ENCODE results near the gene TIMM44. TPM values are rescaled to one million over a fixed set of nuclear protein-coding genes. Genes with fewer than 3 reads are reported as not detected.
"Not testable (repeated sequence)": the region's sequence is repeated elsewhere in the genome, so short reads cannot be mapped to it uniquely, and the experiment has no call there.

Gene TIMM44
- total RNA-seq, 1 experiment from 2014 or later, result 35.7 TPM

DNA sequence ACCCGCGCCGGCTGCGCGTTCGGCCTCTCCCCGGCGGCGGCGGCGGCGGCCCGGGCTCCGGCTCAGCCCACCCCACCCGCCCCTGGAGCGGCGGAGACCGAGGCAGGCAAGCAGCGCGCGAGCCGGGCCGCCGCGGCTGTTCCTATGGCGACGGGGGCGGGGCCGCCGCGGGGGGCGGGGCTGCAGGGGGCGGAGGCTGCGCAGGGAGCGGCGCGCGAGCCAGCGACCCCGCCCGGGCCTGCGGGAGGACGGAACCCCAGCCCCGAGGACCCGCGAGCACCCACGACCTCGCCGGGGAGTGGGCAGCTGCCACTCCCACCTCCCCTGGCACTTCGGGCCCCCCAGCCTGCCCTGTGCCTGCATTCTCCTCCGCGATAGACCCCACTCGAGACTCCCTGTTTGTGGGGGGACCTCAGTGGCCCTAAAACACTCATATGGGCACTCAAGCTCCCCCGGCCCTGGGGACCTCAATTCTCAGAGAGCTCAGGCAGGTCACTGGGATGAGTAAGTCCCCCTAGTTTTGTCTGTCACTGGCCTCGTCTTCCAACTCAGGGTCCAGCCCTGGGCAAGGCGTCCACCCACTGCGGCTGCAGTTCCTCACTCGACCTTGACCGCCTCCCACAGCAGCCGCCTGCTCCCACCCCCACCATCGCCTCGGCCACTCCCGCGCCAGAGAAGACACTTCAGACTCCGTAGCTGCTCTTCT lies 17.3 kb downstream of the TIMM44 start, which contains the start of gene CTXN1:
Gene CTXN1 (minus strand): TSS at position 115 of the 706 bp plus-strand sequence. CDS start 597 bp downstream, outside the sequence.
- DNase-seq (ENCODE audit: low read depth), result peak; percentile 51

DNA sequence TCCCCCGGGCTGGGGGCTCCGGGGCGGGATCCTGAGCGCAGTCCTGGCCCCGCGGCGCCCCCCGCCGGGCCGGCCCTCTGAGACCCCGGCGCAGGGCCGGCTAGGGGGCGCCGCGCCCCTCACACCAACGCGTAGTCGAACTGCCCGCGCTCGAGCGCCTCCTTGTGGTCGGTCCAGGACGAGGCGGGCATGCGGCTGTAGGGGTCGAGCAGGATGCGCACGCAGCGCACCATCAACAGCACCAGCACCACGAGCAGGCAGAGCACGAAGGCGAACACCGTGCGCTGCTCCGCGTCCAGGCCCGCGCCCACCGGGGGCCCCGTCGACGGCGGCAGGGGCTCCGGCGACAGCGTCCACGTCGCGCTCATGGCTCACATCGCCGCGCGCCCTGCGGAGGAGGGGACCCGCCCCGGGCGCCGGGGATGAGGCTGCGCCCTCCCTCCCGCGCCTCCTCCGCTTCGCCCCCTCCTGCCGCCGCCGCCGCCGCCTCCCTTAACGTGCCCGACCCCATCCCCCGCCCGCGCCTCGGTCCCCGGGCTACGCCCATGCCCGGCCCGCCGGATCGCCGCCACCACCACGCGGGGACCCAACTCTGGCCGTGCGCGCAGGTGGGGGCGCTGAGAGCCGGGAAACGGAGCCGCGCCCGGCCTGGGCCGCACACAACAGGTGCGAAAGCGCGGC lies 18.2 kb downstream of the TIMM44 start:
- peak; percentile 59 for DNase-seq (ENCODE audit: low read depth)

DNA sequence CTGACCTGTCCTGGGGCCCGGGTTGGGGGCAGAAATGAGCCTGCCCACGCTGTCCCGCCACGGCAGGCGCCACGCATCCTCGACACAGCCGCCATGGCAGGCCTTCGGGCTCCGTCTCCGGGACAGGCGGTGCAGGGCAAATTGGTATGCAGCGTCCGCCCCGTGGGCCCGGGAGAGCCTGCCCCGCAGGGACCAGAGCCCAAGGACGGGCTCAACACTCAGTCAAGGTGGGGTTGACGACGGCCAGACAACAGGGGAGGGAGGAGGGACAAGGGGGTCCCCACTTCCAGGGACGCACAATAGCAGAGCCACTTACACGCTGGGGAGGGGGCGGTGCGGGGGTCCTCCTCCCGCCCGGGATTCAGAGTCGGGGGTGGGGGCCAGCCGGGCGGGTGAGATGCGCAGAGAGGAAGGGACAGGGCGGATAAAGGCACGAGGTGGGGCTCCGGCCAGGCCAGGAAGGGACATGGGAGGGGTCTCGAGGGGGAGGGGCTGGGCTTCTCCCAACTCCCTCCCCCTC lies 18.8 kb downstream of the TIMM44 start:
- no peak for DNase-seq (ENCODE audit: low read depth)

DNA sequence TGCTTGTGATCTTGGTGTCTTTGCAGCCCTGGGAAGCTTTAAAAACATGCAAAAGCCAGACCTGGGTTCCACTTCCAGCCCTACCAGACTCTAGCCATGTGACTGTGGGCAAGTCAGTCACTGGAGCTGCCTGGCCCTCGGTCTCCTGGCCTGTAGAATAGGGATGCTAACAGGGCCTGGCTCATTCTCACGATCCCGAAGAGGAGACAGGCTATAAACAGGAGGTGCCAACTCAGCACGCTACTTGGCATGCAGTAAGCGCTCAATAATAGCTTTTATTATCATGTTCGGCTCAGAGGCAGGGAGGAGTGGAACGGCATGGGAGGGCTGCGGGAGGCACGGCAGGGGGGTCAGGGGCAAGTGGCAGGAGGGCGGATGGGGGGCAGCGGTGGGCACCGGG lies 19.2 kb downstream of the TIMM44 start:
- DNase-seq (ENCODE audit: low read depth), result no peak

DNA sequence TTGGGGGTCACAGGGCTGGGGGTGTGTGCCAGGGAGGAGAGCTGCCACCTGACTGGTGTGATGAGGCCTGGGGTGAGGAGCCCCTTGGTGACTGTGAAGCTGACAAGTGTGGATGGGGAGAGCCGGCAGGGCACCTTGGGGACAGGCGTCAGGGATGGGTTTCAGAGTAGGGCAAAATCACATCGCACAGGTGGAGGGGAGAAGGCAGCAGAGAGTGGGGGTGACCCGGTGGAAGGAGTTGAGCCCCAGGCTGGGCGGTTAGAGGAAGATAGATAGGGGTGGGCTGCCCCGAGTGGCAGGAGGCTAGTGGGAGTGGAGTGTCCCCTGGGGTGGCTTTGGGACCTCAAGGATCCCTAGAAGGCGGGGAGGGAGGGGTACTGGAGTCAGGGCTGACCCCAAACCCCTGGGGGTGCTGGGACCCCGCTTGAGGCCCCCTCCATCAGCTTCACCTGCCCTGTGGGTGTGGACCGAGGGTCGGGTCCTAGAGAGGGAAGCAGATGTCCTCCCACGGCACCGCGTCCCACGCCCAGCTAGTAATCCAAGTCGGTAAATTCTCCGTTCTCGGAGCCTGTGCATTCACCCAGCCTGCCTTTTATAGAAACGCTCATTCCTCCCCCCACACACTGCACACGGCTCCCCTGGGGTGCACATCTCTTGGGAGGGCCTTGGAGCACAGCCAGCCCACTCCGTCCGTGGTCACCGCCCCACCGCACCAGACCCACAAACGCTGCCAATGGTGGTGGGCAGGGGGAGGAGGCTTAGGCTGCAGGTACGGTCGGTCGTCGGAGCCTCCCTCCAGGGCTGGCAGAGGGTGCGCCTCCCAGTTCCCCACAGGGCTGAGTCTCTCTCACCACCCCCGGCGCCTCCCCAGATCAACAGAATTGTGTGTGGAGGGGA lies 19.9 kb downstream of the TIMM44 start:
- DNase-seq (ENCODE audit: low read depth), result no peak

DNA sequence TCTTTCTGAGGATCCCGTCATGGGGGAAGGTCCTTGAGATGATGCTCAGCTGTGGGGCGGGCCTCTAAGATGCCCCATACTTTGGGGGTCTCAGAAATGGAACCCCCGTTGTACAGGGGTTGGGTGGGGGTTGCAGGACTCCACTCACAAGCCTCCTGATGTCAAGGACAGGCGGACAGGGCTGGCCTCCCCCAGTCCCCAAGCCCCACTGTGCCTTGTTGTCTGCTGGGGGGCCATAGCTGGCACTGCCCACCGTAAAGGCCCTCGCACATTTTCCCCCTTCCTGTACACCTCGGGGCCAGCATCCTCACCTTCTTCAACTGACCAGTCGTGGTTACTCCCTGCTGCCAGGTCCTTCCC lies 20.6 kb downstream of the TIMM44 start:
- DNase-seq (ENCODE audit: low read depth), result no peak

DNA sequence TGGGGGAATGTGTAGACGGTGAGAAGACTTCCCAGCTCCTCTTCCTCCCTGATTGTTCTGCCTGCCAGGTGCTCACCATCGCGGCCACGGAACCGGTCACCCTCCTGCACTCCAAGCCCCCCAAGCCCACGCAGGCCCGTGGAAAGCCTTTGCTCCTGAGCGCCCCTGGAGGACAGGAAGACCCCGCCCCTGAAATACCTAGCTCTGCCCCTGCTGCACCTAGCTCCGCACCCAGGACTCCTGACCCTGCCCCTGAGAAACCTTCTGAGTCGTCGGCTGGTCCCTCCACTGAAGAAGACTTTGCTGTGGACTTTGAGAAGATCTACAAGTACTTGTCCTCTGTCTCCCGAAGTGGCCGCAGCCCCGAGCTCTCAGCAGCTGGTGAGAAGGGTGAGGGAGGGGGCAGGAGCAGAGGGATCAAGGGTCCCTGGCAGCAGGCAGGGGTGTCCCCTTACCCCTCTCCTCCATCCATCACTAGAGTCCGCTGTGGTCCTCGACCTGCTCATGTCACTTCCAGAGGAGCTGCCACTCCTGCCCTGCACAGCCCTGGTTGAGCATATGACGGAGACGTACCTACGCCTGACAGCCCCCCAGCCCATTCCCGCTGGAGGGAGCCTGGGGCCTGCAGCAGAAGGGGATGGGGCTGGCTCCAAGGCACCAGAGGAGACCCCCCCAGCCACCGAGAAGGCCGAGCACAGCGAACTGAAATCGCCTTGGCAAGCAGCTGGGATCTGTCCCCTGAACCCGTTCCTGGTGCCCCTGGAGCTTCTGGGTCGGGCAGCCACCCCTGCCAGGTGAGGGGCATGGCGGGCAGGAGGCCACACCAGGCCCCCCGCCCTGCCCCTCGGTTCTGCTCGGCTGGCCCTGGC lies 21.3 kb downstream of the TIMM44 start:
- no peak for DNase-seq (ENCODE audit: low read depth)

DNA sequence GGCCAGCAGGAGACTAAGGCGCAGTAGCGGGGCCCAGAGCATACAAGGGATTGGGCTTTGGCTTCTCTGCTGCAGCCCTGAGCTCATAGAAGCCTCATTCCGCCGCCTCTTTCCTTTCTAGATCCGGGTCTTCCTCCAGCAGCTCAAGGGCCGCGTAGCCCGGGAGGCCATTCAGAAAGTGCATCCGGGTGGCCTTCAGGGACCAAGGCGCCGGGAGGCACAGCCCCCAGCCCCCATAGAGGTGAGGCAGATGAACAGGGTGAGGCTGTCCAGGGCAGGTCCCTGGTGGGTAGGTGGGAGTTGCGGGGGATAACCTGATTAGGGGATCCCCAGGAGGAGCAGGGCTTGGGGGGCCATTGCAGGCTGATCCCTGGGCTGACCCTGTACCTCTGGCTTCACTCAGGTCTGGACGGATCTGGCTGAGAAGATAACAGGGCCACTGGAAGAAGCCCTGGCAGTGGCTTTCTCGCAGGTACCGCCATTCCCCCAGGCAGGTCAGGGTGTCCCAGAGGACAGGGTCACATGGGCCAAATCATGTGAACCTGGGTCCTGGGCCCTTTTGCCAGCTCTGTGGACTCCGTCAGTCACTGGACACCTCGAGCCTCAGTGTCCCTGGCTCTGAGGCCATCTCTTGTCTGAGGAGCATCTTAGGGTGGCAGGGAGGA lies 22.0 kb downstream of the TIMM44 start:
- DNase-seq (ENCODE audit: low read depth), result no peak

DNA sequence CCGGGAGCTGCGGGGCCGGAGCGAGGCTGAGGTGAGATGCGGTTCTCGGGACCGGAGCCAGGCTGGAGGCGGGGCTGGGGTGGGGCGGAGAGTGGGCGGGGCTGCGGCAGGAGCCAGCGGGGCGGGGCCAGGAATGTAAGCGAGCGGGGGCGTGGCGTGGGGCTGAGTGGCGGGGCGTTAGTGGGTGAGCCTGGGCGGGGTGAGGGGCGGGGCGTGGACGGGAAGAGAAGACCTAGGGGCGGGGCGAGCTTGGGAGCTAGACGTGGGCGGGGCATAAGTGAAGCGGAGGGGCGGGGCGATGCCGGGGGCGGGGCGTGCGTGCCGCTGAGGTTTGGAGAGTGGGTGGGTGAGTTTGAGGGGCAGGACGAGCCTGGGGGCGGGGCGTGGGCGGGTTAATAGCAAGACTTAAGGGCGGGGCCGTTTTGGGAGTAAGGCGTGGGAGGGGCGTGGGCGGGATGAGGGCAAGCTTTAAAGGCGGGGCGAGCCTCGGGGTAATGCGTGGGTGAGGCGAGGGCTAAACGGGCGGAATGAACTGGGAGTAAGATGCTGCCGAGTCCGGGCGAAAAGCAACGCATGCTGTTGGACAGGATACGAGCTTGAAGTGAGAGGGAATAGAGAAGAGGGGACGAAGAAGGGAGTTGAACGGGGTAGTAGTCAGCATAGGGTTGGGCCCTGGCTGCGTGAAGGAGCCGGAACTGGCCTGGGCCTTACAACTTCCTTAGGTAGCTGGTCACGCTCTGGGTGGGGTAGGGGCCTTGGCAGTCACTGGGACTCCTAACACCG lies 22.8 kb downstream of the TIMM44 start:
- DNase-seq (ENCODE audit: low read depth), result peak; percentile 96

DNA sequence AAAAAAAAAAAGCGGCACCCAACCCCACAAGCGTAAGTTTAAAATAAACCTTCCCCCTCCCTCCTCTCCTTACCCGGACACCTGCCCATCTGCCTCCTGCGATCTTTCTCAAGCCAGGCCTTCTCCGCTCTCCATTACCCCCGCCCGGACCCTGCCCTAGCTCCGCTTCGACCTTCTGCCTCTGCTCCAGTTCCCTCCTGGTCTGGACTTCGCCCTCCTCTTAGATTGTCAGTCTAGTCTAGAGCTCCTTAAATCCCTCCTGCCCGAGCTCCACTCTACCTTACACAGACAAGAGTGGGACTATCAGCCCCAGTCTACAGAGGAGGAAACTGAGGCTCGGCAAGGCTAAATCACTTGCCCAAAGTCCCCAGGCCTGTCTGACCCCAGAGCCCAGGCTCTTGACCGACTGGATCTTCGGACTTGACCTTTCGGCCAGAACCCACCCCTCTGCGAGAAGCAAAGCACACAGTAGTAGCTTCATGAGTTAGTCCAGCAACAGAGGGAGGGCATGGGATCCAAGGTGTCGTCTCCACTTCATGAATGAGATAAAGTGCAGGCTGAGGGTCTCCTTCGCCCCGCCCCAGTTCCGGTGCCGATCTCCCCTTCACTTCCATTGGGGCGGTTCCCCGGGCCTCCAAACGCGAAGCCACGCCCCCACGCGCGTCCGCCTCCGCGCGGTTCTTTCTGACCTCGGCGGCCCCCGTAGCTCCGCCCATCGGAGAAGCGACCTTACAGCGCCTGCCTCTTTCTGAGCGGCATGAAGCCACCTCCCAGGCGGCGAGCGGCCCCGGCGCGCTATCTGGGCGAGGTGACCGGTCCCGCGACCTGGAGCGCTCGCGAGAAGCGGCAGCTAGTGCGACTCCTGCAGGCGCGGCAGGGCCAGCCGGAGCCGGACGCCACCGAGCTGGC lies 23.6 kb downstream of the TIMM44 start, which contains the start of gene SNAPC2:
Gene SNAPC2 (plus strand): TSS at position 729 of the 909 bp plus-strand sequence. CDS start 29 bp downstream, at position 758.
- DNase-seq (ENCODE audit: low read depth), result peak; percentile 91

DNA sequence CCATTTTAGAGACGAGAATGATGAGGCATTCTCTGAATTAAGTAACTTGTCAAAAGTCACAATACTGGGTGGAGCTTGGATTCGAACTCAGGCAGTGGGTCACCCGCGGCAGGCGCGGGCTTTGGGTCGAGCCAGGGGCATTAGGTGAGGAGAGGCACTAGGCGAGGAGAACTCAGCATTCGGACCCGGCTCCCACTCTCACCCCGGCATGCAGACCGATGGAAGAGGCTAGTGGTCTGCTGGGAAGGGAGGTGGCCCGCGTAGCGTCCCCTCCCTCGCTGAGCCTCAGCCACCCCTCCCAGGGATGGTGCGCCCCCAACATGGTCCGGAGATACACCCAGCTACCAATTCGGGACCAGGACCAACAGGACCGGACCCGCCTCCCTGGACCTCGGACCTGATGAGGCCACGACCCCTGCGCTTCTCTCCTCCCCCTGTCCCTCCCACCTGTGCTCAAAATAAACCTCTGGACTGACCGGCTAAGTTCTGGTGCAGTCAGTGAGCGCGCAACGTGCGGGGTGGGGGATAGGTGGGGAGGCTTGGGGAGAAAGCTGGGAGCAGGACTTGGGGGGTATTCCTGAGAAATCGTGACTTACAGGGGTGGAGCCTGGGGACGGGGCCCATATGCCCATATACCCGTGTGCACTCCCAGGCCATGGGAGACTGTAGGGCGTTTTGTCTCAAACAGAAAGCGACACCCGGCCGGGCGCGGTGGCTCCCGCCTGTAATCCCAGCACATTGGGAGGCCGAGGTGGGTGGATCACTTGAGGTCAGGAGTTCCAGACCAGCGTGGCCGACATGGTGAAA lies 24.6 kb downstream of the TIMM44 start:
- no peak for DNase-seq (ENCODE audit: low read depth)

DNA sequence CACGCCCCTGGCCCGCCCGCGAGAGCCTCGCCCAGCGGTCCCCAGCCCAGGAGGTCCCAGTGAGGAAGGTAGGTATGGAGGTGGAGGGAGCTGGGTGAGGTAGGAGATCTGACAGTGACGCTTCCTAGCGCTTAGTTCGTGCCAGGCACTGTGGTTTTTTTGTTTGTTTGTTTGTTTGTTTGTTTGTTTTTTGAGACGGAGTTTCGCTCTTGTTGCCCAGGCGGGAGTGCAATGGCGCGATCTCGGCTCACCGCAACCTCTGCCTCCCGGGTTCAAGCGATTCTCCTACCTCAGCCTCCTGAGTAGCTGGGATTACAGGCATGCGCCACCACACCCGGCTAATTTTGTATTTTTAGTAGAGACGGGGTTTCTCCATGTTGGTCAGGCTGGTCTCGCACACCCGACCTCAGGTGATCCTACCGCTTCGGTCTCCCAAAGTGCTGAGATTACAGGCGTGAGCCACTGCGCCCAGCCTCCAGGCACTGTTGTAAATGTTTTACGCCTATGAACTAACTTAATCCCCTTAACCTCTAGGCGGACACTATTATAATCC lies 25.3 kb downstream of the TIMM44 start:
- DNase-seq (ENCODE audit: low read depth), result not testable (repeated sequence)

DNA sequence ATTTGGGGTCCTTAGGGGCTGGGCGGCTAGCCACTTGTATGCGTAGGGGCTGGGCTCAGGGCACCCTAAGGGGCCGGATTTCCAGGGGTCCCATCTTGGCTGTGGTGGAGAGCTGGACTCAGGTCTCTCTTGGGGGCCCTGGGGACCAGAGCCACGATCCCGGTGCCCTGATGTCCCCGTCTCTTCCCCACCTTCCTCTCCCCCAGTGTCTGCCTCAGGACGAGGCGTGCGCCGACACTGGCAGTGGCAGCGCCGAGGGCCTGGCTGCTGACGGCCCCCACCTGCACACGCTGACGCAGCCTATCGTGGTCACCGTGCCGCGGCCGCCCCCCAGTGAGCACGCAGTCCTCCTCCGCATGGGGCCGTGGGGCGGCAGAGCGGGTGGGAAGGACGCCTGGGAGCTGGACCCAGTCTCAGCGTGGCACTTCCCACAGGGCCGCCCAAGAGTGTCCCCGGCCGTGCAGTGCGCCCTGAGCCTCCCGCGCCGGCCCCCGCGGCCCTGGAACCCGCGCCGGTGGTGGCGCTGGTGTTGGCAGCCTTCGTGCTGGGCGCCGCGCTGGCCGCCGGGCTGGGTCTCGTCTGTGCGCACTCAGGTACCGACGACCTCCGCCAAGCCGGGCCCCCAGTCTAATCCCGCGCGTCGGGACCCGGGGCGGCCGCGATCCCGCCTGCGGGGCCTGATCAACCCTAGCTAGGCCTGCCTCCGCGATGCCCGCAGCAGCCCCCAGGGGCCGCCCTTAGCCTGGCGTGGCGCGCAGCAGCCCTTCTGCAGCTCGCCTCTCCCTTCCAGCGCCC lies 26.0 kb downstream of the TIMM44 start:
- no peak for DNase-seq (ENCODE audit: low read depth)

DNA sequence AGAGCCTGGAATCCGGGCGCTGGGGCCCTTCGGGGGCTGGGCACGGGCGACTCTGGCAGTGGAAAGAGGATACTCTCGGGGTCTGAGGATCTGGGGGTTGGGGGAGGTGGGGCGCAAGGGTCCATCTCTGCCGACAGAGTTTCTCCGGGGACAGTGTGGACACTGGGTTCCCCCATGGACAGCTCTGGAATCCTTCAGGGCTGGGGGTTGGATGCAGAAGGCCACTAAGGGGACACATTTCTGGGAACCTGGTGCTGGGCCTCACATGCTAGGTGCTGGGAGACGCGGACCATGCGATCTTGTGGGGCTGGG lies 26.6 kb downstream of the TIMM44 start:
- no peak for DNase-seq (ENCODE audit: low read depth)

DNA sequence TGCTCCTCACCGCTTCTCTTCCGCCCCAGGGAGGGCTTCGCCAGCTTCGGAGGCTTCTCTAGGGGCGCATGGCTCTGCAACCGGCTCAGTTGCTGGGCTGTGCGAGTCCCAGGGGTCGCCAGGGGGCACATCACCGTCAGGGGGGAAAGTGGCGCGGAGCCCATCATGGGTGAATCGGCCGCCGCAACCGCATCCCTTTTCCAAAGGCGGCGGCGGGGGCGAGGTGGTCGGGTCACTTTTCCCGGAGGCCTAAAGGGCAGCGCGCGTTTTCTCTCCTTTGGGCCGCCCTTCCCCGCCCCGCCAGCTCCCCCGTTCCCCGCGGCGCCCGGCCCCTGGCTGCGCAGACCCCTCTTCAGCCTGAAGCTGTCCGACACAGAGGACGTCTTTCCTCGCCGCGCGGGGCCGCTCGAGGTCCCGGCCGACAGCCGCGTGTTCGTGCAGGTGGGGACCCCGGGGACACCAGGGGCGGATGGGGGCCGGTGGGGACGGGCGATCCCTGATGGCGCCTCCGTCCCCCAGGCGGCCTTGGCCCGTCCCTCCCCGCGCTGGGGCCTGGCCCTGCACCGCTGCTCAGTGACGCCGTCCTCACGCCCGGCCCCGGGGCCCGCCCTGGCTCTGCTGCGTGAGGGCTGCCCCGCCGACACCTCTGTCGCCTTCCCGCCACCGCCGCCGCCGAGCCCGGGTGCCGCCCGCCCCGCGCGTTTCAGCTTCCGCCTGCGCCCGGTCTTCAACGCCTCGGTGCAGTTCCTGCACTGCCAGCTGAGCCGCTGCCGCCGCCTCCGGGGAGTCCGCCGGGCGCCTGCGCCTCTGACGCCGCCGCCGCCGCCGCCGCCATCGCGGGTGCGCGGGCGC lies 27.1 kb downstream of the TIMM44 start:
- no peak for DNase-seq (ENCODE audit: low read depth)
